Choroid plexus epithelial cell (primary cell): ENCODE data around the gene MYCT1.
"Not testable (repeated sequence)": the region's sequence is repeated elsewhere in the genome, so short reads cannot be mapped to it uniquely, and the experiment has no call there.

Experiments used
- DNase-seq: peaks from one replicate; pipeline ENCODE4 v3.0.0-alpha.2; 2010; ENCODE audit warnings: low read depth
- H3K4me3 ChIP-seq: 2 replicates; pipeline ENCODE4 v1.5.1; 2011; ENCODE audit warnings: low read depth, mild to moderate bottlenecking, control low read depth, low read length, moderate library complexity
- CTCF ChIP-seq: conservative IDR thresholded peaks from 2 replicates; pipeline ENCODE4 v1.5.1; 2011; ENCODE audit warnings: low read depth, mild to moderate bottlenecking, control low read depth, inconsistent platforms, low read length, moderate library complexity

Gene MYCT1

DNA sequence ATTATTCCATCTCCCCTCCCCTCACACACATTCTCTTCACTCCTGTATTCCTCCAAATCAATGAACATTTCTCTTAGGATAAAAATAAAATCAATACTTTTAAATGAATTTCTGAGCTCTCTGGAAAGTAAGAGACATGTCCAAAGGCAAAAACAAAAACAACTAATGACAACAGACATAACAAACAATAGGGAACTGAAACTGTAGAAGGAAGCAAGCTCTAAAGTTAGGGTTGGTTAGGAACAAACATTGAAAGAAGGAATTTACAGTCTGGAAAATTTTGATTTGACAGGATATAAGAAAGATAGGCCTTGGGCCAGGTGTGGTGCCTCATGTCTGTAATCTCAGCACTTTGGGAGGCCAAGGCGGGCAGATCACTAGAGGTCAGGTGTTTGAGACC is 17.5 kb upstream of the MYCT1 start:
- H3K4me3 ChIP-seq: no peak overlapping the region
- no peak for TF ChIP-seq CTCF
- no peak for DNase-seq

GRCh38 chr6:152680879-152681517 is 16.7 kb upstream of the MYCT1 start:
- no peak for DNase-seq
- no peak overlapping the region for H3K4me3 ChIP-seq
- no peak for TF ChIP-seq CTCF

DNA sequence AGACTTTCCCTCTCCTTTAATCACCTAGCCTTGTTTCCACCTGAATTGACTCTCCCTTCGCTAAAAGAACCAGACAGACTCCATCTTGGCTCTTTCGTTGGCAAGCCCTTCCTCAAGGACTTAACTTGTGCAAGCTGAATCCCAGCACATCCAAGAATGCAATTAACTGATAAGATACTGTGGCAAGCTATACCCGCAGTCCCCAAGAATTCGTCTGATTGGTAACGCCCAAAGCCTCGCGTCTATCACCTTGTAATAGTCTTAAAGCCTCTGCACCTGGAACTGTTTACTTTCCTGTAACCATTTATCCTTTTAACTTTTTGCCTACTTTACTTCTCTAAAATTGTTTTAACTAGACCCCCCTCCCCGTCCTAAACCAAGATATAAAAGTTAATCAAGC is 15.6 kb upstream of the MYCT1 start:
- no peak for DNase-seq
- TF ChIP-seq CTCF: no peak
- no peak overlapping the region for H3K4me3 ChIP-seq

DNA sequence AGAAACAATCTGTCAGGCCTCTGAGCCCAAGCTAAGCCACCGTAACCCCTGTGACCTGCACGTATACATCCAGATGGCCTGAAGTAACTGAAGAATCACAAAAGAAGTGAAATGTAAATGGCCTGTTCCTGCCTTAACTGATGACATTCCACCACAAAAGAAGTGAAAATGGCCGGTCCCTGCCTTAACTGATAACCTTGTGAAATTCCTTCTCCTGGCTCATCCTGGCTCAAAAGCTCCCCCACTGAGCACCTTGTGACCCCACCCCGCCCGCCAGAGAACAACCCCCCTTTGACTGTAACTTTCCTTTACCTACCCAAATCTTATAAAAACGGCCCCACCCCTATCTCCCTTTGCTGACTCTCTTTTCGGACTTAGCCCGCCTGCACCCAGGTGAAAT is 14.8 kb upstream of the MYCT1 start:
- not testable (repeated sequence) for H3K4me3 ChIP-seq, DNase-seq

DNA sequence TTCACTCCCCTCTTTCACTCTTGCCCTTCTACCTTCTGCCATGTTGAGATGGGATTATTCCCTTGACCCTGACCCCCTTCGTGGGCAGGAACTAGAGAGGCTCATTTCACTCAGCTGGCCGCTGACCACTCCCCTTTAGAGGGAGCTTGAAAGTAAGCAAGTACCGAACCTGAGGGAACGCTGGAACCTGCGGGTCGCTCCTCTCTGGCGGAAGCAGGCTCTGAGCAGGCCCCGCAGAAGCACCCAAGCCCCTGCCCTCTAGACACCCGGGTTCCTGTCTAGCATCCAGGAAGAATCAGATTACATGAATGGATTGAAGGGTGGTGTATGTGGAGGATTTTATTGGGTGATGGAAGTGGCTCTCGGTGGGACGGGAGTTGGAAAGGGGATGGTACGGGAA is 11.9 kb upstream of the MYCT1 start:
- H3K4me3 ChIP-seq: no peak overlapping the region
- TF ChIP-seq CTCF: no peak
- no peak for DNase-seq

- DNase-seq: peak; percentile 47
- TF ChIP-seq CTCF: no peak
- no peak overlapping the region for H3K4me3 ChIP-seq
Measured at GRCh38 chr6:152695372-152696045, 2.2 kb upstream of the MYCT1 start.

DNA sequence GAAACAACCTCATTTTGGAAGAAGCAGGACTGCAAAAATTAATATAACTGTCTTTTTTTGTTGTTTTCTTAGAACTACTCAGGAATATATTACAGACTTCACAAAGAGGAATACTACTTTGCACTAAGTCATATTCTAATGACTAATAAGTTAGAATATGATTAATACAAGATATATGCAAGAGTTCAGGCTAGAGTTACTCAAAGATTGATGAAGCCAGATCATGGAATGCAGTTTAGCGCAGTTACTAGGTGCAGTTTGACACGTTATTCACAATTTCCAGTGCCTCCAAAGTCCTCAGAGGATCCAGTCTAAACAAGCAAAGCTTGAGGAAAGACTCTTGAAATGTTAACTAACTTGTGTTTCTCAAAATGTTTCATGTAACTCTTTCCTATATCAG is 1.2 kb upstream of the MYCT1 start:
- H3K4me3 ChIP-seq: no peak overlapping the region
- no peak for TF ChIP-seq CTCF
- DNase-seq: peak; percentile 92
